CD14-positive monocyte (primary cell): Measurements from ENCODE around the gene RLF. TPM values are rescaled to one million over a fixed set of nuclear protein-coding genes. Genes with fewer than 3 reads are reported as not detected.
A peak's percentile ranks its signal among the peaks of the same experiment; 100 is the strongest.

Experiments
- DNase-seq, 3 donors: peaks; one replicate each; pipeline ENCODE4 v3.0.0-alpha.2; 2011 to 2022
- H2AFZ ChIP-seq: 2 replicates; pipeline ENCODE4 v1.6.0; 2012; ENCODE audit warnings: mild to moderate bottlenecking, low read depth, low read length, inconsistent platforms; ENCODE audit not compliant: insufficient read depth, poor library complexity, severe bottlenecking
- H3K27ac ChIP-seq, 2 donors: 1 replicate in 1 of 2; 2 replicates in 1 of 2; pipeline ENCODE4 v1.5.1; 2012 to 2013; ENCODE audit warnings: low read length in 2 of 2, control low read depth in 1 of 2, inconsistent platforms in 1 of 2, low read depth in 1 of 2, mild to moderate bottlenecking in 1 of 2
- H3K27me3 ChIP-seq, 2 donors: one replicate each; pipeline versions ENCODE4 v1.6.0 to v1.6.1; 2011 to 2013; ENCODE audit warnings: low read length in 2 of 2; ENCODE audit not compliant: control insufficient read depth in 2 of 2, insufficient read depth in 2 of 2
- H3K36me3 ChIP-seq, 2 donors: replicated peaks in 1 of 2; 1 replicate in 1 of 2; 2 replicates in 1 of 2; pipeline versions ENCODE4 v1.5.1 to v1.6.1; 2012 to 2013; ENCODE audit warnings: low read length in 2 of 2, control low read depth in 1 of 2, inconsistent platforms in 1 of 2, mild to moderate bottlenecking in 1 of 2; ENCODE audit not compliant: insufficient read depth in 2 of 2, control insufficient read depth in 1 of 2
- H3K4me1 ChIP-seq, 2 donors: 1 replicate in 1 of 2; 2 replicates in 1 of 2; pipeline versions ENCODE4 v1.5.1 to v1.6.1; 2012 to 2013; ENCODE audit warnings: low read length in 2 of 2, control low read depth in 1 of 2, inconsistent platforms in 1 of 2, mild to moderate bottlenecking in 1 of 2, moderate library complexity in 1 of 2; ENCODE audit not compliant: insufficient read depth in 2 of 2, control insufficient read depth in 1 of 2
- H3K4me2 ChIP-seq: replicated peaks from 2 replicates; pipeline ENCODE3; 2012; ENCODE audit warnings: low read length, moderate library complexity, mild to moderate bottlenecking; ENCODE audit not compliant: poor library complexity, severe bottlenecking; ENCODE audit errors: extremely low read depth
- H3K4me3 ChIP-seq, 3 experiments: fragments of 200-600 bp in 1 of 3; sonication (generic) in 1 of 3; replicated peaks in 1 of 3; 1 replicate in 2 of 3; 2 replicates in 1 of 3; pipeline ENCODE4 v1.5.1; 2011 to 2013; ENCODE audit warnings: low read length in 3 of 3, mild to moderate bottlenecking in 3 of 3, control low read depth in 2 of 3, low read depth in 2 of 3, inconsistent platforms in 1 of 3, moderate library complexity in 1 of 3
- H3K79me2 ChIP-seq: 2 replicates; pipeline ENCODE4 v1.6.0; 2012; ENCODE audit warnings: mild to moderate bottlenecking, control low read depth, inconsistent platforms, low read length, moderate library complexity; ENCODE audit not compliant: insufficient read depth
- H3K9ac ChIP-seq: 2 replicates; pipeline ENCODE4 v1.6.0; 2017; ENCODE audit warnings: low read length, mild to moderate bottlenecking; ENCODE audit not compliant: insufficient read depth, poor library complexity, severe bottlenecking
- H3K9me3 ChIP-seq, 2 donors: replicated peaks in 1 of 2; 1 replicate in 1 of 2; 2 replicates in 1 of 2; pipeline versions ENCODE4 v1.5.1 to v1.6.1; 2012 to 2013; ENCODE audit warnings: low read length in 2 of 2, control low read depth in 1 of 2; ENCODE audit not compliant: control insufficient read depth in 1 of 2, insufficient read depth in 1 of 2
- H4K20me1 ChIP-seq: 2 replicates; pipeline ENCODE4 v1.6.0; 2012; ENCODE audit warnings: mild to moderate bottlenecking, low read length, control low read depth, moderate library complexity; ENCODE audit not compliant: insufficient read depth
- H3K27ac Mint-ChIP-seq, 7 donors: one replicate each; pipeline ENCODE4 v1.8.0; 2020; ENCODE audit warnings: mild to moderate bottlenecking in 7 of 7, mixed read lengths in 7 of 7, moderate library complexity in 6 of 7, inconsistent platforms in 2 of 7
- H3K27me3 Mint-ChIP-seq, 3 donors: one replicate each; pipeline ENCODE4 v1.8.0; 2021 to 2022; ENCODE audit warnings: low read depth in 3 of 3, mild to moderate bottlenecking in 3 of 3, mixed read lengths in 3 of 3, moderate library complexity in 3 of 3, inconsistent platforms in 1 of 3
- H3K36me3 Mint-ChIP-seq, 2 donors: one replicate each; pipeline ENCODE4 v1.8.0; 2020; ENCODE audit warnings: mixed read lengths in 2 of 2, inconsistent platforms in 1 of 2, mild to moderate bottlenecking in 1 of 2
- H3K4me1 Mint-ChIP-seq: one replicate; pipeline ENCODE4 v1.8.0; 2020; ENCODE audit warnings: mild to moderate bottlenecking, mixed read lengths
- H3K4me3 Mint-ChIP-seq, 2 donors: one replicate each; pipeline ENCODE4 v1.8.0; 2020; ENCODE audit warnings: mild to moderate bottlenecking in 2 of 2, mixed read lengths in 2 of 2, moderate library complexity in 1 of 2
- H3K9me3 Mint-ChIP-seq, 7 donors: one replicate each; pipeline ENCODE4 v1.8.0; 2020 to 2022; ENCODE audit warnings: mixed read lengths in 7 of 7, mild to moderate bottlenecking in 6 of 7, moderate library complexity in 6 of 7, inconsistent platforms in 2 of 7
- WGBS: methylation state at CpG from one replicate; pipeline ENCODE4 v1.1.5; 2013; ENCODE audit warnings: missing lambda C conversion rate; ENCODE audit not compliant: insufficient coverage; 5-methylcytosine and 5-hydroxymethylcytosine counted together
- intact Hi-C, 2 donors: fragments of 100-400 bp; cut with micrococcal nuclease; formaldehyde crosslinking; loops; one replicate each; pipeline versions ENCODE4 v1.15.0 to v1.15.1; 2023
- polyA plus RNA-seq, 3 donors: library from polyadenylated mRNA; depleted of rRNA in 1 of 3; unstranded in 2 of 3; stranded (reverse) in 1 of 3; fragments of 300-500 nt in 2 of 3; fragments of >200 nt in 1 of 3; fragmentation: Illumina TruSeq in 2 of 3; gene quantifications; 1 replicate in 2 of 3; 2 replicates in 1 of 3; pipeline ENCODE4 v1.2.3, GENCODE V29; 2012 to 2021
- TF ChIP-seq, protein P1 (sequence below): fragments of 200-600 bp; IDR thresholded peaks from one replicate; pipeline ENCODE4 v1.8.0; 2022; ENCODE audit warnings: antibody characterized with exemption, mild to moderate bottlenecking

The RLF gene
- polyA plus RNA-seq, 3 donors, result 3.0 to 9.2 (median 6.2) TPM

DNA sequence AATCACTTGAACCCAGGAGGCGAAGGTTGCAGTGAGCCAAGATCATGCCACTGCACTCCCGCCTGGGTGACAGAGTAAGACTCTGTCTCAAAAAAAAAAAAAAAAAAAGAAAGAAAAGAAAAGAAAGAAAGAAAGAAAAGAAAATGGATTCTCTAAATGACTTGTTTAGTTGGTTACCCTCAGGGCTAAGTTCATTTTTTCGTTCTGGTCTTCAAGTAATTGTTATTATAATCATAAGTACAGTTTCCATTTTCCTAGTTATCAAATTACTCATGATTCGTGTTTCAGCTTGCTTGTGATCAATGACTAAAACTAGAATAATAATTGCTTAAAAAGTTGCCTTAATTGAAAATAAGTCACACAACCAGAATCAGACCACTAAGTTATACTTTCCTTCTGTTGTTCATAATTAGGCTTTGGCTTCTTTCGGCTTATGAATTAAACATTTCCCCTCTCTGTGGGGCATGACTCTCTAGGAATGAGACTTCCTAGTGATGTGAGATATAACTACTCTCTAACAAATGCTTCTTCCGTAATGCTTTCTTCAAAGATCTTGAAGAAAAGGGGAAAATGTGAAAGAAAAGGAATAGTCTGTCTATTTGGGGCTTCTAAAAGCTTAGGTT, 9.6 kb upstream of the RLF start:
- WGBS, result no CpG with 5 or more reads among the region's 6 CpGs
- no peaks in the 10 kb centered on the region for H3K36me3 Mint-ChIP-seq

DNA sequence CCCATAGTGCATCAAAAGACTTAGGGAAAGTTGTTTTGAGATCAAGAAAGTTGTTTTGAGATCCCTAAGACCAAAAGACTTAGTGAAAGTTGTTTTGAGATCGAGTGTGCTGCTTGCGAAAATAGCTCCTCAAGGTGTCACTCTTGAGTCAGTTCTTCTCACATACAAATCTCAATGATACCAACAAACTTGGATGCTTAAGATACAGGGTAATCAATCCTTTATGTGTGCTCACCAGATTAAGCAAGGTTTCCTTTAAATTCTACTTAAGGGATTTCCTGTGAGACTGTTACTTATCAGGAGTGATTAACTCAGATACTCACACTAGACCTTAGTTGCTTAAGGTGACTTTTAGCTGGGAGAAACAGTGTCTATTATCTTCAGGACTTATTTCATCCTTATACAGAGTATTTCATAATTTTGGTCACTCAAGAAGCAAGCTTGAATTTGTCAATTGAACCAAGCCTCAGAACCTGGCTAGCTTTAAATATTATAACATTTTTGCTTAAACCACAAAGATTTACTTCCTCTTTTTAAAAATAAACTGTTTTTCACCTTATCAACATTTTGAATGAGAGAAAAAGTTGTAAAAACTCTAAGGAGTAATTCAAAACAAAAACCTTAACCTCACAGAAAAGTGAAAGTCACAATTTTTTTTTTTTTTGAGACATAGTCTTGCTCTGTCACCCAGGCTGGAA, 8.0 kb upstream of the RLF start:
- Histone ChIP-seq H3K4me1 (peaks cover 39 to 45% of the 10 kb centered on the region in 2 donors), H3K4me2 (peak overlapping the region; percentile 56), H4K20me1 (no peaks in the 10 kb centered on the region), H3K27ac (peak overlapping the region in 1 of 2 donors; percentile 60), H3K36me3 (no peaks in the 10 kb centered on the region), H3K4me3 (peak overlapping the region in 1 of 3 experiments; percentile 21), H3K9me3 (no peaks in the 10 kb centered on the region), H3K27me3 (no peaks in the 10 kb centered on the region), H2AFZ (peak overlapping the region; percentile 38), H3K79me2 (no peaks in the 10 kb centered on the region), H3K9ac (no peak overlapping the region)
- Mint-ChIP-seq H3K27me3 (peaks cover 0 to 4% (median 0%) of the 10 kb centered on the region in 3 donors), H3K4me3 (peak overlapping the region; percentile 62 to 63), H3K4me1 (peaks cover 28% of the 10 kb centered on the region), H3K27ac (peak overlapping the region; percentile 74 to 93 (median 89)), H3K36me3 (no peaks in the 10 kb centered on the region), H3K9me3 (no peaks in the 10 kb centered on the region)
- peak; percentile 38 to 56 (median 55) for DNase-seq
- intact Hi-C loops, result loop anchor here in 1 of 2 donors (10.0 kb wide), 1 partner anchor 162 kb away; the partner anchor contains the start of gene COL9A2
- no CpG with 5 or more reads among the region's 2 CpGs for WGBS
- TF ChIP-seq, protein P1, sequence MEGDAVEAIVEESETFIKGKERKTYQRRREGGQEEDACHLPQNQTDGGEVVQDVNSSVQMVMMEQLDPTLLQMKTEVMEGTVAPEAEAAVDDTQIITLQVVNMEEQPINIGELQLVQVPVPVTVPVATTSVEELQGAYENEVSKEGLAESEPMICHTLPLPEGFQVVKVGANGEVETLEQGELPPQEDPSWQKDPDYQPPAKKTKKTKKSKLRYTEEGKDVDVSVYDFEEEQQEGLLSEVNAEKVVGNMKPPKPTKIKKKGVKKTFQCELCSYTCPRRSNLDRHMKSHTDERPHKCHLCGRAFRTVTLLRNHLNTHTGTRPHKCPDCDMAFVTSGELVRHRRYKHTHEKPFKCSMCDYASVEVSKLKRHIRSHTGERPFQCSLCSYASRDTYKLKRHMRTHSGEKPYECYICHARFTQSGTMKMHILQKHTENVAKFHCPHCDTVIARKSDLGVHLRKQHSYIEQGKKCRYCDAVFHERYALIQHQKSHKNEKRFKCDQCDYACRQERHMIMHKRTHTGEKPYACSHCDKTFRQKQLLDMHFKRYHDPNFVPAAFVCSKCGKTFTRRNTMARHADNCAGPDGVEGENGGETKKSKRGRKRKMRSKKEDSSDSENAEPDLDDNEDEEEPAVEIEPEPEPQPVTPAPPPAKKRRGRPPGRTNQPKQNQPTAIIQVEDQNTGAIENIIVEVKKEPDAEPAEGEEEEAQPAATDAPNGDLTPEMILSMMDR, result peak; percentile 74

More for the DNA sequence above, 9.6 kb upstream of the RLF start:
- Histone ChIP-seq H4K20me1 (no peaks in the 10 kb centered on the region), H3K9me3 (no peaks in the 10 kb centered on the region), H3K27ac (no peak overlapping the region), H3K9ac (no peak overlapping the region), H3K27me3 (peaks cover 0 to 3% of the 10 kb centered on the region in 2 donors), H3K4me1 (peaks cover 39 to 45% of the 10 kb centered on the region in 2 donors), H3K79me2 (no peaks in the 10 kb centered on the region), H3K4me3 (no peak overlapping the region), H3K36me3 (no peaks in the 10 kb centered on the region), H3K4me2 (no peak overlapping the region), H2AFZ (no peak overlapping the region)
- Mint-ChIP-seq H3K4me1 (peaks cover 28% of the 10 kb centered on the region), H3K9me3 (peaks cover 0 to under 1% (median 0%) of the 10 kb centered on the region in 7 donors), H3K27me3 (peaks cover 2 to 4% (median 4%) of the 10 kb centered on the region in 3 donors), H3K27ac (no peak overlapping the region), H3K4me3 (no peak overlapping the region)
- TF ChIP-seq, protein P1, result no peak
- intact Hi-C loops, result loop anchor here in 1 of 2 donors (10.0 kb wide), 1 partner anchor 163 kb away; the partner anchor contains the start of gene COL9A2
- no peak for DNase-seq
